NCI-H2171 treated with DMSO at 0.1 percent for 48 hours (cell line): ENCODE results near the gene NDUFB8.

Source experiments
- DNase-seq: peaks from one replicate; lab custom pipeline; 2025; lab: John Stamatoyannopoulos, UW

Gene NDUFB8

DNA sequence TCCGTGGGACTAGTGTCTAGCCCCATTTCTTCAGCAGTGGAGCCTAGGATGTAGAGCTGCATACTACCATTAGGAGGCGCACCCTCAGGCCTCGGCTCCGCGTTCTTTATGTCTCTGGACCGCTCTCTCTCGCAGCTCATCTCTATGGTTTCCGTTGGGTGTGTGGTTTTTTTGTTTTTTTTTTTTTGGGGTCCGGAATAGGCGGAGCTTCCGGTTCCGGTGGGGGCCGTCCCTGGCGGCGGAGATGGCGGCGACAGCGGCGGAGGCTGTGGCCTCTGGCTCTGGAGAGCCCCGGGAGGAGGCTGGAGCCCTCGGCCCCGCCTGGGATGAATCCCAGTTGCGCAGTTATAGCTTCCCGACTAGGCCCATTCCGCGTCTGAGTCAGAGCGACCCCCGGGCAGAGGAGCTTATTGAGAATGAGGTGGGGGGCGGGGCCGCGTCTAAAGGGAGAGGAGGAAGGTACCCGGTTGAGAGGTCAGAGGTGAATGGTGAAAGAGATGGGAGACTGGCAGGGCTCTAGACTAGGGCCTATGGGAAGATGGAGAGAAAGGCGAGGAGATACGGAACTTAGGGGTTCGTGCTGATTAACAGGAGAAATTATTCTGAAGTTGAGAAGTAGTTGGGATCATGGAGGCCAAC, 6.2 kb upstream of the NDUFB8 start, which contains the start of gene HIF1AN:
HIF1AN (plus strand) TSS at position 229 of the 639 bp plus-strand sequence; CDS start at position 245, 16 bp downstream.
- DNase-seq, result peak; percentile 89

DNA sequence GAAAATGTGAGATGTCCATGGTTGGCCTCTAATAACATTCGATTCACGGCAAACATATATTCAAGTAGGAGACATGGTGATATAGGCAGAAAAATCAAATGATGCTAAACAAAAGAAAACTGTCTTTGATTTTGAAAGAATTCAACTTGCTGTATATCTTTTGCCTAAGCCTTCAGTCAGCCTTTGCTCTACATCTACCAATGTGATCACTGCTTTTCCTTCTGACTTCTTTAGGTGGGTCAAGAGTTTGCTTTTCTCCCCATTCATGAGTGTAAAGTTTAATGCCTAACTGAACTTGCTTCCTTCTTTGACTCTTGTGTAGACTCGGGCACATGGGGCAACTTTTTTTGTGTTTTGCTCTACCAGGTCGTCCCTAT, 5.7 kb upstream of the NDUFB8 start:
- DNase-seq, result no peak

DNA sequence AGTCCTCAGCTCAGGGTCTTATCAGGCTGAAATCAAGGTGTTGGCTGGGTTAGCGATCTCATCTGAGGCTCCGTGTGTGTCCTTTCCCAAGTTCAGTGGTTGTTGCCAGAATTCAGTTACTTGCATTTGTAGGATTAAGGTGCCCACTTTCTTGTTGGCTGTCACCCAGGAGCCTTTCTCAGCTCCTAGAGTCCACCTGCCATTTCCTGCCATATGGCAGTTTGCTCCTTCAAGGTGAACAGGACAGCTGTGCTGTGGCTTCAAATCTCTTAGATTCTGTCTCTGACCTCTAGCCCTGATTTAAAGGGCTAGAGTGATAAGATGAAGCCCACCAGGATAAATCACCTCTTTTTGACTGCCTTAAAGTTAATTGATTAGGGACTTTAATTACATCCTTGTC, 5.1 kb upstream of the NDUFB8 start:
- DNase-seq, result peak; percentile 62

DNA sequence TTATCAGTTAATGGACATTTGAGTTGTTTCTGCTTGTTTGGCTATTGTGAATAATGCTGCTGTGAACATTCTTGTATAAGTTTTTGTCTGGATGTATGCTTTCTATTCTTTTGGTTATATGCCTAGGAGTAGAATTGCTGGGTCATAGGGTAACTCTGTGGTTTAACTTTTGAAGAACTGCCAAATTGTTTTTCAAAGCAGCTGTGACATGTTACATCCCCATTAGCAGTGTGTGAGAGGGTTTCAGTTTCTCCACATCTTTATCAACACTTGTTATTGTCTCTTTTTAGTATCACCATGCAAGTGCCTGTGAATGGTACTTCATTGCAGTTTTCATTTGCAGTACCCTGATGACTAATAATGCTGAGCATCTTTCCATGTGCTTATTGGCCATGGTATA, 2.1 kb upstream of the NDUFB8 start:
- DNase-seq, result no peak

DNA sequence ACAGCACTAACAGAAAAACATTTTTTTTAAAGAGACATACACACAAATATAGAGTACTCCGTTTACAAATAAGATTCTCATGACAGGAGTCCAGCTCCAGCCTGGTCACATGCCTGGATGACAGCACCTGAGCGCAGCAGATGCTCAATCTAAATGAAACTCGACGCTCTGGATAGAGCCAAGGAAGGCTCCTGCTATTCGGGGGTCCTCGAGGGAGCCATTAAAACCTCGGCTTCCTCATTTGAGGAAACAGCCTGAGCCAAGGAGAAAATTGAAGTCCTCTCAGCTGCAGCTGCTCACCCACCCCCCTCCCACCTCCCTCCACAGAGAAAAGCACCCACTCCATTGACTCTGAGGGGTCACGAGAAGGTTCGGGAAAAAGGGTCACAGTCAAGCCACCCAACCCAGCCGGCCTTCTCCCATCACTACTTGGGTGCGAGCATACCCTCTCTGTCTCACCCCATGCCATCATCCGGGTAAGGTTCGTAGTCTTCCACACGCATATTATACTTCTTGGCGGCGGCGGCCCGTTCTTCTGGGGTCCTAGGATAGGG, 673 bp downstream of the NDUFB8 start:
- DNase-seq, result peak; percentile 80

DNA sequence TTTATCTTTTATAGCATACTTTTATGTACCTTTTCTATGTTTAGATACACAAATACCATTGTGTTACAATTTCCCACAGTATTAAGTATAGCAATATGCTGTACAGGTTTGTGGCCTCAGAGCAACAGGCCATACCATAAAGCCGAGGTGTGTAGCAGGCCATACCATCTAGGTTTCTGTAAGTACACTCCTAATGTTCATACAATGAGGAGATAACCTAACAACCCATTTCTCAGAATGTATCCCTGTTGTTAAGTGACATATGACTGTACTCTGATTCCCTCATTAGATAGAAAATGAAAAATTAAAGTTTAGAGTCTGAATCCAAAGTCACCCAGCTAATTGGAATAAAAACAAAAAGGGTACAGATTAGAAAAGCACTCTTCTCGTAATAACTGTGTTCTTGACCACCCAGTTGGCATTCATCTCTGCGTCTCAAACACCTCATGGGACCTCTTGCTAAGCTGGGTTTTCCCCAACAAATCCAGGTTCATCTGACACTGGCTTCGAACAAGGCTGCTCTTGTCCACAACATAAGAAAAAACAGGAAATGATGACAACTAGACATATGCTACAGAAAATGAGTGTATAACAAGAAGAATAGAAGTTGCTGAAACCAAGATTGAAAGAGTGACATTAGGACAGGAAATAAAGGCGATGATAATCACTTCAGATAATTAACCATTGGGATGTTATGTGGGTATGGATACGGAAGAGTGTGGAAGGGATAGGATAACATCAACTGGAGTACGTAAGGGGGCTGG, 1.4 kb downstream of the NDUFB8 start:
- DNase-seq, result no peak

DNA sequence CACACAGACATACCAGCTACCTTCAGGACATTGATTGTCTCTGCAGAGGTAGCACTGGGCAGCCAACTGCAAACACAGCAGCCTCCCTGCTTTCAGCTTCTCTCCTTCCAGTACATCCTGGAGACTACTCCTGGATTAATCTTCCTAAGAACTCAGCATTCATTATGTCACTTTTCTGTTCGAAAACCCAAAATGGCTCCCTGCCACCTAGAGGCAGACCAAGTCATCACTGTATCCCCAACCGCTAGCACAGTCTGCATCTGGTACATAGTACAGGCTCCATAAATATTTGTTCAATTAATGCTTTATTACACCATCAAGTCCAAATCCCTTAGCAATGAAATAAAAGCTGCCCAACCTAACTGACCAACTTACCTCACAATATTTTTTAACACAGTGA, 5.0 kb downstream of the NDUFB8 start:
- no peak for DNase-seq

DNA sequence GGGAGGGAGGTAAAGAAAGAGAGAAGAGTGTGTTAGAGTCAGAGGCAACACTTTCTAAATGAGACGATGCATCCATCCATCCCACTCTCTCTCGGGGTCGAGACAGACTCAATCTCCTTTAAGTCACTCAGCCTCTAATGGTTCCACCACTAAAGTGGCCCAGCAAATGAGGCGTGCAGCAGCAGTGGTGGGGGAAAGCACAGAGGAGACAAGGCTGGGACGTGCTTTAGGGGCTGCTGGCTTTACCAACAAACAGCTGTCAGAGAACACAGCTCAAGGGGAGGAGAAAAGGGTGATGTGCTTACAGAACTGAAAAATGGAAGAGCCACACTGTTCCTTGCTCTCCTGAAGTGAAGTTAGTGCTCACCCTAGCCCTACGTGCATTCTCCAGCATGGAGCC, 5.5 kb downstream of the NDUFB8 start:
- no peak for DNase-seq

DNA sequence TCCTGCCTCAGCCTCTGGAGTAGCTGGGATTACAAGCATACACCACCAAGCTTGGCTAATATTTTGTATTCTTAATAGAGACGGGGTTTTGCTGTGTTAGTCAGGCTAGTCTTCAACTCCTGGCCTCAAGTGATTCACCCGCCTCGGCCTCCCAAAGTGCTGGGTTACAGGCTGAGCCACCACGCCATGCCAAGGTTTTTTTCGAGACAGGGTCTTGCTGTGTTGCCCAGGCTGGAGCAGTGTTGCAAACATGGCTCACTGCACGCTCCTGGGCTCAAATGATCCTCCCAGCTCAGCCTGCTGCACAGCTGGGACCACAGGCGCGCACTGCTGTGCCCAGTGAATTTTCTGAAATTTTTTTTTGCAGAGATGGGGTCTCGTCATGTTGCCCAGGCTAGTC, 6.7 kb downstream of the NDUFB8 start:
- no peak for DNase-seq

DNA sequence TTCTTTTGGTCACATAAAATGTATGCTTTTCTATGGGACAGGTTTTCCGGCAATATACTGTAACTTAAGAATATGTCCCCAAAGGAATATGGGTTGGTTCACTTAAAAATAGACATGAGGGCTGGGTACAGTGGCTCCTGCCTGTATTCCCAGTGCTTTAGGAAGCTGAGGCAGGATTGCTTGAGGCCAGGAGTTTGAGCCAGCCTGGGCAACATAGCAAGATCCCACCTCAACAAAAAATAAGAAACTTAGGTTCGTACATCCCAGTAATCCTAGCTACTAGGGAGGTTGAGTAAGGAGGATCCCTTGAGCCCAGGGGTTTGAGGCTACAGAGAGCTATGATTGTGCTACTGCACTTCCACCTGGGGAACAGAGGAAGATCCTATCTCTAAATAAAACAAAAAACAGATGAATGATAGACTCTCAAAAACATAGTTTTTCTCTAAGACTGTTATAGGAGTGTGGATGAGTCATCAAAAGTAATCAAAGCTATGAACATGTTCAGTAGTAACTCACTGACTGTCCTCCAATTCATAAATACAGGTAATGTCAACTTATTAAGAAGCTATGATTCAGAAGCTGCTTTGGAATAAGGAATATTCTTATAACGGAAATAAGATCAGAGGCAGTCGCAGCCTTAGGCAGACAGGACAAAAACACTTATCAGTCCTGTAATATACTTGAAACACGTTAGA, 7.4 kb downstream of the NDUFB8 start:
- DNase-seq, result no peak

DNA sequence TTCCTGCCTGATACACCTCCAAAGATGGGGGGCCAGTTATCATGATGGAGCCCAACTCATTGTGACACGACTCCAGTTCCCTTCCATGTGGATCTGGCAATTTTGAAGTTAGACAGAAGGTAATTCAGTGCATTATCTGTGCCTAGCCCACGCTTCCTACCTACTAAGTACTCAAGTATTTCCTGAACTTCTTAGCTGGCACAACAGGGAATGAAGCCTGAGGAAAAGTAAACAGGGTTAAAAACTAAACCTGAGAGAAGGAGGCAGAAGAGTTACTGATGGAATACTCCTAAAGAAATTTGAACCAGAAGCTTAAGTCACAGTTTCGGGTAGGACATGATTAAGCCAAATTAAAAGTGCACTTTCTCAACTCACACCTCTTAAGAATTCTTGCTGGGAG, 8.9 kb downstream of the NDUFB8 start:
- no peak for DNase-seq

DNA sequence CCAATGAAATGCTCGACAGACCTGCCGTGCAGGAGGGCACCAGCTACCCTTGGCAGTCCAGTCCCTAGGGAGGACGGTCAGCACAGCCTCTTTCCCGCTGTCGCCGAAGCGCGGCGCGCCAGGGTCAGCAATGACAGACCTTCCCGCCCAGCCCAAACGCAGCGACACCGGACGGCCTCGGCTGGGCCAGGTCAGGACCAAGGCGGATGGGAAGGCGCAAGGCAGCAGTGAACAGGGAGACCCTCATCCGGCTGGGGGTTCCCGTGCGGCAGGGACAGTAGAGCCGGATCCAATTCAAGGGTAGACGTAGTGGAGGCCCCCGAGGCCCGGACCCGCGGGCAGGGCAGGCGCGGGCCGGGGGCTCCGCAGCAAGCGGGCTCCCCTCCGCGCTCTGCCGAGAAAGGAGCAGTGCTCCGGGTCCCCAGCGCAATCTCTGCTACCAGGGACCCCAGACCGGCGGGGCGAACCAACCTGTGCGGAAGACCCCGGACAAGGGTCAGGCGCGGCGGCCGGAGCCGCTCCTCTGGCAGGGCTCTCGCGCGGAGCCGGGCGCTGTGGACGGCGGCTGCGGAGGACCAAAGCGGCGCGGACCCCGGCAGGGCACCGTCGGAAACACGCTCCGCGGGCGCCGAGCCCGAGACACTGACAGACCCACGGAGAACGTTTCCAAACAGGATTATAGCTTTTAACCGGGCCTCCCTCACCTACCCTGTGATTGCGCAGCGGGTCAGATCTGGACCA, 10.2 kb downstream of the NDUFB8 start, which contains the start of gene SEC31B:
SEC31B (minus strand) TSS at position 551 of the 741 bp plus-strand sequence. CDS start 2,909 bp downstream, outside the sequence.
- no peak for DNase-seq

DNA sequence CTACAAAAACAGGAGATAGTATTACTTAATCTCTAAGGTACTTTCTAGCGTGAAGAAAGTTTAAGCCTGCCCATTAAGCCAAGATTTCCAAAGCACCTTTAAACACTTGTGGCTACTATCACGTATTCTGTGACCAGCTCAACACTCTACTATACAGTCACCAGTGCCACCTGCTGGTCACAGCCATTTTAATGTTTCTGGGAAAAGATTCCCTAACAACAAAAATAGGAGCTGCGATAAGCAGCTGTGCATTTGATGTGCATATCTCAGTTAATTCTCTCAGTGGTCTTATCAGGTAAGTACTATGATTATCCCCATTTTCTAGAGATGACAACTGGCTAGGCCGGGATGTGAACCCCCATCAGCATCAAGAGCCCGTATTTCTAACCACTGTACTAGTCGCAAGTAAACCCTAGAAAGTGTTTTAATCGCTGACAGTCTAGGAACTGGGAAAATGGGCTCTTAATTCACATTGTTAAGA, 10.9 kb downstream of the NDUFB8 start:
- peak; percentile 44 for DNase-seq

DNA sequence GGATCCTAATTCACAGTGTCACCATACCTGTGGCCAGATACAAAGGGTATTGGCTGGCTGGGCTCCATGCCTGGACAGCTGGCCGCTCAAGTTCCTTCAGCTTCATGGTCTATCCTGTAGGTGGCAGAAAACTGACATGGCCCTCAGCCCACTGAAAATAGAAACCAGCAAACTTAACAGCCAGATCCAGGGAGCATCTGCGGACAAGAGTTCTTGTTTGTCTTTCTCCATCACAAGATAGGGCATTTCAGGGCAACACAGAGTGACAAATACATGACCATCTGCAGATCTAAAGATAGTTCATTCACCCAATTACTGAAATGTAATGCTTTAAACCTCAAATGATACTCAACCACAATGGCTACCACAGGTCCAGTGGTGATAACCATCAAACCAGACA, 12.8 kb downstream of the NDUFB8 start:
- no peak for DNase-seq

DNA sequence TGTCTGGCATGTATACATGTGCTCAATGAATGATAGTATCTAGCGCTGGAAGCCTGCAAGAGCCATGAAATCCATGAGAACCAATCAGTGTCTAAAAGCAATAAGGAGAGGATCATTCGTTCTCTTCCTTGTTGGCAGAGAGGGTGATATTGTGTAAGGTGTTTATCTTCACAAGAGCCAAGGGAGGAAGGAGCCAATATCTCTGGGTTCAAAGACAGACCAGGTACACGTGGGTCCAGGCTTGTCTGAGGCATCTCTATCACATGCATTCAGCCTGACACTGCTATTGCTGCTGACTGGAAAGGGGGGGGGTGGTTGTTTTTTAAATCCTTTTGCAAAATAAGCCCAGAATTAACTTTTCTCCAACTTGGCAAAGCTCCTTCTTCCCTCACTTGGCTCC, 14.1 kb downstream of the NDUFB8 start:
- DNase-seq, result no peak

DNA sequence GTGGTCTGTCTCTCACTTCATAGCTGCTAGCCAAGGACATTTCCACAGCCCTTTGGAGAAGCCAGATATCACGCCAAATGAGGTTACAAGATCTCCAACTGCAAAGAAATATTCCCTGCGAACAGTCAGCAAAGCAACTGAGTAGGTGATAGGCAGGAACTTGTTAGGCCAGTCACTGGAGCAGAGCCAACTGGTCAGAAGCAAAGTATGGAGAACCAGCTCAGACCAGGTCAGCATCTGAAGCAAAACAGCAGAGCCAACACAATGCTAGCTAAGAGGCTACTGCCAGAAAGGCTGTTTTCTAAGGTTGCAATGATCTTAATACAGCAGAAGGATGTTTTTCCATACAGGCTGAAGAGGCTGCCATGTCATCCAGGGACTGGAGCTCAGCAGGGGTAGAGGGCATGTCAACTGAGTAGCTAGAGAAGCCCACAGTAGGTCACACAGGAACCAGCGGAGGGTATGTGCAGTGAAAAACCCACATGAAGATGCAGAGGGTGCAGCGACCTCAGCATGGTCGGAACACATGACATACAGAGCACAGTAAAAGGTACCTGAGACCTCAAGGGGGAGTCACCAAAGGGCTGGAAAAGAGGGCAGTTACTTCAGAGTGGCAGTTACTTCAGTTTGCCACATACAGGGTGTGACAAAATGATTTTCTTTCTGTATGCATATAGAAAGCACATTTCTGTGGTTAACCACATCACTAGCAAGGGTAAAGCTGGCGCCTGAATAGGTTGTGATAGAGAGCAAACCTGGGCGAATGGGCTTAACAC, 18.9 kb downstream of the NDUFB8 start:
- no peak for DNase-seq

DNA sequence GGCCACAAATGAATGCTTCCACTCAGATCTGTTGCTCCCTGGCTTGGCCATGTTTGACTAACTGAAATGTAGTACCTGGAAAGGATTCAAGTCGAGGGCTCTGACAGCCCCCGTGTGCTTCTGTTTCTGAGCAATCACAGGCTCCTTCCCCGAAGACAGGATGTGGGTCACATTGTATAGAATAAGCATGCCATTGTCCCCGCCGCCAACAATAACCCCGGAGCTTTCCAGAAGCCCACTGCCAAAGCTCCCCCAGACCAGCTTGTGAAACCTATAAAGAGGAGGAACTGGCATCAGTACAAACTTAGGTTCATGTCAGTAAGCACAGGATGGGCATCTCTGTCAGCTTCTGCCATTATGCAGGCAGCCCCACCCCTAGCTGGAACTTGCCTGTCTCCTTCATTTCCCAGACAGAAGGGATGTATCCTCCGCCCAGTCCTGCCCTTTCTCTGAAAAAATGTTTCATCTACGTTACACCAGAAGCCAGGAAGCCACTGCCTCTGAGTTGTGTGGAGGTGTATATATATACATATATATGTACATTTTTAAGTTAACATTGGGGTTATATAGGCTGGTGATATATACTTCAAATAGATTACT, 20.3 kb downstream of the NDUFB8 start:
- no peak for DNase-seq

DNA sequence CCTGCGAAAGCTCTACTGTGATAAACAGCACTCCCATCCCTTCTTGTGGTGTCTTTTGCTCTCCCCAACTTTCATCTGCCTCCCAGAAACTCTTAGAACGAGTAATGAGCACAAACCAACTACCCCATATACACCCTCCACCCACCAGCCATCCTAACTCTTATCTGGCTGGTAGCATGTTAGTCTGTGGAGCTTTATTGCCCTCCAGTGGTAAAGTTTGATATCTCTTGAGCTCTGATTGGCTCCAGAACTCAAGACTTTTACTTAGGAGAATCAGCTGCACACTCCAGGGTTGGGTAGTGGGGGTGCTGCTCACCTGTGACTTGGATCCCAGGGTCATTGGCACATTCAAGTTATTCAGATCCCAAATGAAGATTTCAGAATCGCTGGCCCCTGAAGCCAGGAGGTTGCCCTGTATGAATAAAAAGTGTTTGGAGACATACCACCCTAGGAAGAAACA, 20.9 kb downstream of the NDUFB8 start:
- peak; percentile 33 for DNase-seq

DNA sequence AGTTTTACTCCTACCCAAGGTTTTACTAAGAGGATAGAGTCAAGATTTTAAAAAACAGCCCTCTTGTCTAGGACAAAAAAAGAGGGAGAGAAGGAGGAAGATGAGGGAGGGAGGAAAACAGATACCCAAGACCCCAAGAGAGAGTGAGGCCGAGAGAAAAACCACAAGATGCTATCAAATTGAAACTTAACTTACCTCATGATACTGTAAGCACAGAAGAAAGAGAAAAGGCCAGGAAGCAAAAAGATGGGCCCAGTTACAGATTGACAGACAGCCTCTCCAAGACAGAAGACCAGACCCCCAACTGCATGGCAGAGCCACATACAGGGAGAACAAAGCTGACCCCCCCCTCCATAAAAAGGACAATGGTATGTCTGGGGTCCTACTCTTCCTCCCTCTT, 21.4 kb downstream of the NDUFB8 start:
- no peak for DNase-seq

DNA sequence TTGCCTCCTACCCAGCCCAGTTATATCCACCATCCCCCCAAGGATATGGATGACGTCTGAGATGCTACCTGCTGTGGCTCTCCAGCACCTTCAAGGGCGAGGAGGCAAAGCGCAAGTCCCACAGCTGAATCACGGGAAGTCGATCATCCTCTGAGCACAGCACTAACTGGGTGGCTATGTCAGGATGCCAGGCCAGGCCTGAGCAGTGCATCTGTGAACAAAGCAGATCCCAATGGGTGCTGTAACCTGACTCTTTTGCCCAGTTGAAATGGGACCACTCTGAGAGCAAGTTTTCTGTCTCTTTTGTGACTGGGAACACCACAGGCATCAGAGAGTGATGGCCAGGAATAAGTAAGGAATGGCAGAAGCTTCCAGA, 22.3 kb downstream of the NDUFB8 start:
- DNase-seq, result no peak
